Astrocyte (in vitro differentiated cells and primary cell): ENCODE results near the gene PADI6. TPM values are rescaled to one million over a fixed set of nuclear protein-coding genes. Genes with fewer than 3 reads are reported as not detected.
A peak's percentile ranks its signal among the peaks of the same experiment; 100 is the strongest.

Experiments used
- DNase-seq: peaks from one replicate; pipeline ENCODE4 v3.0.0-alpha.2; 2010; ENCODE audit warnings: low read depth
- FAIRE-seq: peaks from 2 replicates; lab custom pipeline; 2011; peaks lifted over from hg19 to GRCh38; lab: Jason Lieb, UNC
- H2AFZ ChIP-seq: 2 replicates; pipeline ENCODE4 v1.6.0; 2012; ENCODE audit warnings: low read depth, low read length, inconsistent platforms
- H3K27ac ChIP-seq: 2 replicates; pipeline ENCODE4 v1.5.1; 2011; ENCODE audit warnings: low read depth, low read length, inconsistent platforms
- H3K27me3 ChIP-seq: 2 replicates; pipeline ENCODE4 v1.6.0; 2011; ENCODE audit warnings: low read length, inconsistent platforms; ENCODE audit not compliant: insufficient read depth
- H3K36me3 ChIP-seq: 2 replicates; pipeline ENCODE4 v1.5.1; 2011; ENCODE audit warnings: low read length, inconsistent platforms; ENCODE audit not compliant: insufficient read depth
- H3K4me1 ChIP-seq: 2 replicates; pipeline ENCODE4 v1.5.1; 2011; ENCODE audit warnings: low read length, inconsistent platforms; ENCODE audit not compliant: insufficient read depth
- H3K4me2 ChIP-seq: 2 replicates; pipeline ENCODE4 v1.6.0; 2012; ENCODE audit warnings: low read length, inconsistent platforms
- H3K4me3 ChIP-seq: 2 replicates; pipeline ENCODE4 v1.5.1; 2011; ENCODE audit warnings: low read depth, mild to moderate bottlenecking, low read length, inconsistent platforms; ENCODE audit not compliant: insufficient read depth
- H3K79me2 ChIP-seq: 2 replicates; pipeline ENCODE4 v1.6.0; 2012; ENCODE audit warnings: mild to moderate bottlenecking, low read length, inconsistent platforms; ENCODE audit not compliant: insufficient read depth
- H3K9ac ChIP-seq: 2 replicates; pipeline ENCODE4 v1.6.0; 2012; ENCODE audit warnings: mild to moderate bottlenecking, low read length, inconsistent platforms
- H3K9me3 ChIP-seq: 2 replicates; pipeline ENCODE4 v1.5.1; 2012; ENCODE audit warnings: low read depth, mild to moderate bottlenecking, low read length, inconsistent platforms; ENCODE audit not compliant: insufficient read depth
- H4K20me1 ChIP-seq: 2 replicates; pipeline ENCODE4 v1.6.0; 2012; ENCODE audit warnings: low read length, inconsistent platforms; ENCODE audit not compliant: insufficient read depth
- H3K27ac Mint-ChIP-seq: one replicate; pipeline ENCODE4 v1.8.0; 2021; ENCODE audit warnings: mild to moderate bottlenecking, mixed read lengths; ENCODE audit not compliant: unreplicated experiment
- H3K27me3 Mint-ChIP-seq: one replicate; pipeline ENCODE4 v1.8.0; 2021; ENCODE audit warnings: low read depth, mixed read lengths; ENCODE audit not compliant: unreplicated experiment
- H3K36me3 Mint-ChIP-seq: one replicate; pipeline ENCODE4 v1.8.0; 2021; ENCODE audit warnings: low read depth, mixed read lengths; ENCODE audit not compliant: unreplicated experiment
- H3K4me1 Mint-ChIP-seq: one replicate; pipeline ENCODE4 v1.8.0; 2021; ENCODE audit warnings: low read depth, mixed read lengths; ENCODE audit not compliant: unreplicated experiment
- H3K4me3 Mint-ChIP-seq: one replicate; pipeline ENCODE4 v1.8.0; 2021; ENCODE audit warnings: mild to moderate bottlenecking, moderate library complexity, mixed read lengths; ENCODE audit not compliant: unreplicated experiment
- H3K9me3 Mint-ChIP-seq: one replicate; pipeline ENCODE4 v1.8.0; 2021; ENCODE audit warnings: mild to moderate bottlenecking, mixed read lengths; ENCODE audit not compliant: unreplicated experiment
- CTCF ChIP-seq: IDR thresholded peaks from 2 replicates; pipeline ENCODE4 v1.5.1; 2011; ENCODE audit warnings: low read depth, mild to moderate bottlenecking, inconsistent platforms, low read length, moderate library complexity; ENCODE audit not compliant: insufficient read depth
- EZH2 ChIP-seq: IDR thresholded peaks from 2 replicates; pipeline ENCODE4 v1.6.1; 2012; ENCODE audit warnings: mild to moderate bottlenecking, low read length, inconsistent platforms; ENCODE audit not compliant: insufficient read depth
- total RNA-seq: library from RNA; stranded (reverse); gene quantifications from 2 replicates; pipeline ENCODE4 v1.2.1, GENCODE V29; 2021

The PADI6 gene
- total RNA-seq, 1 donor from 2014 or later, result not detected

DNA sequence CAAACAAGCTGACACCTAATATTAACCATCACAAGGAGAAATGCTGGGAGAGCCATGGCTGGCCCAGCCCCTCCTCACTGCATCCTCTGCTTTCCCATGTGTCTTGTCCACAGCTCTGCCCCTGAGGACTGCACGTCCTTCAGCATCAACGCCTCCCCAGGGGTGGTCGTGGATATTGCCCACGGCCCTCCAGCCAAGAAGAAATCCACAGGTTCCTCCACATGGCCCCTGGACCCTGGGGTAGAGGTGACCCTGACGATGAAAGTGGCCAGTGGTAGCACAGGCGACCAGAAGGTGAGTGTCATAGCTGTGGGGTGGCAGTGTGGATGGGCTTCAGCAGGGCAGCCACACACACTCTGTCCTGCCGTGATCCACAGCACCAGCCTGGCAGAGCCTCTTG lies 41.1 kb upstream of the PADI6 start:
- H3K9me3 Mint-ChIP-seq, result peaks cover 7% of the 10 kb centered on the region
- no peaks in the 10 kb centered on the region for H3K4me1 Mint-ChIP-seq
- H3K27me3 Mint-ChIP-seq, result peaks cover 20% of the 10 kb centered on the region
- no peak for DNase-seq
- no peak overlapping the region for H2AFZ ChIP-seq
- no peaks in the 10 kb centered on the region for H4K20me1 ChIP-seq
- H3K36me3 Mint-ChIP-seq, result peaks cover 2% of the 10 kb centered on the region
- TF ChIP-seq CTCF (no peak), EZH2 (no peak)
- H3K79me2 ChIP-seq, result no peaks in the 10 kb centered on the region
- no peaks in the 10 kb centered on the region for H3K9me3 ChIP-seq
- no peaks in the 10 kb centered on the region for H3K36me3 ChIP-seq
- H3K9ac ChIP-seq, result no peak overlapping the region
- H3K4me2 ChIP-seq, result no peak overlapping the region
- FAIRE-seq, result no peak
- H3K27ac ChIP-seq, result no peak overlapping the region
- no peak overlapping the region for H3K27ac Mint-ChIP-seq
- peaks cover 8% of the 10 kb centered on the region for H3K27me3 ChIP-seq
- no peak overlapping the region for H3K4me3 ChIP-seq
- H3K4me1 ChIP-seq, result no peaks in the 10 kb centered on the region
- H3K4me3 Mint-ChIP-seq, result no peak overlapping the region

DNA sequence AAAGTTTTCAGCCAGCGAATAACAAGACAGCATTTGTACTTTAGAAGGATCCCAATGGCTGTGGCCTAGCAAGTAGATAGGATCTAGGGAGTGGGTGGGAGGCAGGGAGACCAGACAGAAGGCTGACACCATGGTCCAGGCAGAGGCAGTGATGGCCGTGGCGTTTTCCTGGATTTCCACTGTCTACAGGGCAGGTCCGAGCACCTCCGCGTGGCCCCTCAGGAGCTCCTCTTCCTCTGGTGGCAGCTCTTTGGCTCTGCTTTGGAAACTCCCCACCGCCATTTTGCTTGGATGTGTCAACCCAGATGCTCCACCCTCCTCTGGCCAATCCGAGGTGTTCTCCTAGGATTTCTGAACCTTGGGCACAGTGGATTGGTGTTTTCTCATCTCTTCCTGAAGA lies 38.9 kb upstream of the PADI6 start:
- Histone ChIP-seq H3K4me3 (no peak overlapping the region), H3K79me2 (no peaks in the 10 kb centered on the region), H3K36me3 (no peaks in the 10 kb centered on the region), H4K20me1 (no peaks in the 10 kb centered on the region), H3K4me1 (no peaks in the 10 kb centered on the region), H2AFZ (no peak overlapping the region), H3K4me2 (no peak overlapping the region), H3K9me3 (no peaks in the 10 kb centered on the region), H3K9ac (no peak overlapping the region), H3K27ac (no peak overlapping the region), H3K27me3 (peaks cover 8% of the 10 kb centered on the region)
- Mint-ChIP-seq H3K4me3 (no peak overlapping the region), H3K27me3 (peaks cover 35% of the 10 kb centered on the region), H3K36me3 (peaks cover 2% of the 10 kb centered on the region), H3K27ac (no peak overlapping the region), H3K9me3 (peaks cover 7% of the 10 kb centered on the region), H3K4me1 (no peaks in the 10 kb centered on the region)
- no peak for DNase-seq
- TF ChIP-seq CTCF, result no peak
- FAIRE-seq, result no peak

GRCh38 chr1:17335821-17336710 lies 35.9 kb upstream of the PADI6 start:
- Histone ChIP-seq H3K27ac (no peak overlapping the region), H3K27me3 (no peaks in the 10 kb centered on the region), H3K4me3 (no peak overlapping the region), H4K20me1 (no peaks in the 10 kb centered on the region), H3K36me3 (no peaks in the 10 kb centered on the region), H3K9ac (no peak overlapping the region), H3K9me3 (no peaks in the 10 kb centered on the region), H3K4me2 (no peak overlapping the region), H3K79me2 (no peaks in the 10 kb centered on the region), H2AFZ (no peak overlapping the region), H3K4me1 (no peaks in the 10 kb centered on the region)
- H3K9me3 Mint-ChIP-seq, result peaks cover 7% of the 10 kb centered on the region
- DNase-seq (peak; percentile 19), FAIRE-seq (no peak)
- H3K27me3 Mint-ChIP-seq, result peaks cover 45% of the 10 kb centered on the region
- H3K36me3 Mint-ChIP-seq, result peaks cover 2% of the 10 kb centered on the region
- no peak overlapping the region for H3K4me3 Mint-ChIP-seq
- TF ChIP-seq EZH2 (no peak), CTCF (peak; percentile 92)
- peaks cover 7% of the 10 kb centered on the region for H3K4me1 Mint-ChIP-seq
- H3K27ac Mint-ChIP-seq, result no peak overlapping the region
